Fibroblast of lung (primary cell): ENCODE data around the gene TENM4. TPM values are rescaled to one million over a fixed set of nuclear protein-coding genes. Genes with fewer than 3 reads are reported as not detected.

Experiments
- DNase-seq, 2 donors: peaks; one replicate each; pipeline versions ENCODE4 v3.0.0 to v3.0.0-alpha.2; 2010; ENCODE audit warnings: low read depth in 2 of 2
- H2AFZ ChIP-seq: 2 replicates; pipeline ENCODE4 v1.5.1; 2012; ENCODE audit warnings: low read length, control low read depth, inconsistent platforms
- H3K27ac ChIP-seq: 2 replicates; pipeline ENCODE4 v1.5.1; 2011; ENCODE audit warnings: low read length, control low read depth; ENCODE audit not compliant: insufficient read depth
- H3K27me3 ChIP-seq: 2 replicates; pipeline ENCODE4 v1.5.1; 2011; ENCODE audit warnings: mild to moderate bottlenecking, low read length; ENCODE audit not compliant: control insufficient read depth, insufficient read depth
- H3K36me3 ChIP-seq: 2 replicates; pipeline ENCODE4 v1.5.1; 2011; ENCODE audit warnings: low read length; ENCODE audit not compliant: control insufficient read depth, insufficient read depth
- H3K4me1 ChIP-seq: 2 replicates; pipeline ENCODE4 v1.5.1; 2011; ENCODE audit warnings: low read length; ENCODE audit not compliant: control insufficient read depth, insufficient read depth; ENCODE audit errors: extremely low read depth
- H3K4me2 ChIP-seq: 2 replicates; pipeline ENCODE4 v1.5.1; 2011; ENCODE audit warnings: low read length, control low read depth; ENCODE audit not compliant: insufficient read depth; ENCODE audit errors: extremely low read depth
- H3K4me3 ChIP-seq, 4 experiments: fragments of 200-600 bp in 1 of 4; sonication (generic) in 1 of 4; replicated peaks in 1 of 4; 2 replicates each; pipeline ENCODE4 v1.5.1; 2011 to 2016; ENCODE audit warnings: low read length in 4 of 4, low read depth in 3 of 4, mild to moderate bottlenecking in 3 of 4, control low read depth in 2 of 4, inconsistent platforms in 1 of 4, mixed read lengths in 1 of 4; ENCODE audit not compliant: insufficient read depth in 1 of 4; ENCODE audit errors: control extremely low read depth in 1 of 4
- H3K79me2 ChIP-seq: 2 replicates; pipeline ENCODE4 v1.5.1; 2012; ENCODE audit warnings: mild to moderate bottlenecking, low read length, inconsistent platforms; ENCODE audit not compliant: control insufficient read depth, insufficient read depth
- H3K9ac ChIP-seq: 2 replicates; pipeline ENCODE4 v1.5.1; 2011; ENCODE audit warnings: mild to moderate bottlenecking, low read length, control low read depth; ENCODE audit not compliant: insufficient read depth
- H3K9me3 ChIP-seq: 2 replicates; pipeline ENCODE4 v1.5.1; 2012; ENCODE audit warnings: low read depth, low read length; ENCODE audit not compliant: control insufficient read depth, insufficient read depth
- H4K20me1 ChIP-seq: 2 replicates; pipeline ENCODE4 v1.5.1; 2011; ENCODE audit warnings: low read length; ENCODE audit not compliant: control insufficient read depth, insufficient read depth; ENCODE audit errors: extremely low read depth
- EZH2 ChIP-seq: IDR thresholded peaks from 2 replicates; pipeline ENCODE4 v1.5.1; 2012; ENCODE audit warnings: low read length, control low read depth, mild to moderate bottlenecking; ENCODE audit errors: missing control alignments
- polyA plus RNA-seq, 2 donors: library from polyadenylated mRNA; depleted of rRNA in 1 of 2; stranded (reverse) in 1 of 2; unstranded in 1 of 2; fragments of >200 nt; gene quantifications; 2 replicates each; pipeline ENCODE4 v1.2.1, GENCODE V29; 2011 to 2012; ENCODE audit warnings: missing spikeins in 1 of 2
- total RNA-seq: library from RNA; depleted of rRNA; stranded (reverse); fragments of >200 nt; gene quantifications from 2 replicates; pipeline ENCODE4 v1.2.1, GENCODE V29; 2014
- TF ChIP-seq, protein P1 (sequence below), 2 donors: IDR thresholded peaks in 1 of 2; conservative IDR thresholded peaks in 1 of 2; 1 replicate in 1 of 2; 2 replicates in 1 of 2; pipeline ENCODE4 v1.5.1; 2011 to 2012; ENCODE audit warnings: low read length in 2 of 2, control low read depth in 1 of 2, inconsistent platforms in 1 of 2, low read depth in 1 of 2, mild to moderate bottlenecking in 1 of 2

Gene TENM4
- total and polyA plus RNA-seq, 2 donors (not counting 1 experiment from before 2014, with no cell fraction given): 4.6 to 48.4 TPM

DNA sequence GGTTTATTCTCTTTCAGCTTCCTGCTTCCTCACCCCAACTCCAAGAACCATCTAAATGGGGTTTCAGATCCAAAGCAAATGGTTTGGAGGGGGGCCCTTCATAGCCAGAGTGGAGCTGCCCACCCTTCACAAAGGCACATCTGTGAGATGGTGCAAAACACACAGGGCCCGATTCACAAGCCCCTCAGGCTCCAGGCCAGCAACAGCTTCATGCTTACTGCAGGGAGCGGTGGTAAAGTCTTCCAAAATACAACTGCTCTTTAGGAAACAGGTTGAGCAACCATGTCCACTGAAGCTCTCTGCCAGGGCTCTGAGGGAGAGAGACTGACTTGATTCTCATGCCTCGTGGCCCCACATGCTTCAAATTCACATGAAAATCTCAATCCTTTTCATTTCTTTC is 653.1 kb downstream of the TENM4 start:
- Histone ChIP-seq H4K20me1 (no peaks in the 10 kb centered on the region), H3K4me1 (peaks cover 33% of the 10 kb centered on the region), H3K36me3 (no peaks in the 10 kb centered on the region), H3K9ac (no peak overlapping the region), H3K4me3 (no peak overlapping the region), H2AFZ (no peak overlapping the region), H3K4me2 (no peak overlapping the region), H3K27me3 (no peaks in the 10 kb centered on the region), H3K27ac (no peak overlapping the region), H3K79me2 (no peaks in the 10 kb centered on the region), H3K9me3 (no peaks in the 10 kb centered on the region)
- no peak for DNase-seq
- no peak for TF ChIP-seq EZH2
- TF ChIP-seq, protein P1, sequence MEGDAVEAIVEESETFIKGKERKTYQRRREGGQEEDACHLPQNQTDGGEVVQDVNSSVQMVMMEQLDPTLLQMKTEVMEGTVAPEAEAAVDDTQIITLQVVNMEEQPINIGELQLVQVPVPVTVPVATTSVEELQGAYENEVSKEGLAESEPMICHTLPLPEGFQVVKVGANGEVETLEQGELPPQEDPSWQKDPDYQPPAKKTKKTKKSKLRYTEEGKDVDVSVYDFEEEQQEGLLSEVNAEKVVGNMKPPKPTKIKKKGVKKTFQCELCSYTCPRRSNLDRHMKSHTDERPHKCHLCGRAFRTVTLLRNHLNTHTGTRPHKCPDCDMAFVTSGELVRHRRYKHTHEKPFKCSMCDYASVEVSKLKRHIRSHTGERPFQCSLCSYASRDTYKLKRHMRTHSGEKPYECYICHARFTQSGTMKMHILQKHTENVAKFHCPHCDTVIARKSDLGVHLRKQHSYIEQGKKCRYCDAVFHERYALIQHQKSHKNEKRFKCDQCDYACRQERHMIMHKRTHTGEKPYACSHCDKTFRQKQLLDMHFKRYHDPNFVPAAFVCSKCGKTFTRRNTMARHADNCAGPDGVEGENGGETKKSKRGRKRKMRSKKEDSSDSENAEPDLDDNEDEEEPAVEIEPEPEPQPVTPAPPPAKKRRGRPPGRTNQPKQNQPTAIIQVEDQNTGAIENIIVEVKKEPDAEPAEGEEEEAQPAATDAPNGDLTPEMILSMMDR (conservative IDR thresholded peaks at IDR 0.05 in 1 of 2, IDR thresholded peaks at IDR 0.05 in 1 of 2; ENCODE audit: low read depth in 1 of 2, low read length in 2 of 2): no peak

DNA sequence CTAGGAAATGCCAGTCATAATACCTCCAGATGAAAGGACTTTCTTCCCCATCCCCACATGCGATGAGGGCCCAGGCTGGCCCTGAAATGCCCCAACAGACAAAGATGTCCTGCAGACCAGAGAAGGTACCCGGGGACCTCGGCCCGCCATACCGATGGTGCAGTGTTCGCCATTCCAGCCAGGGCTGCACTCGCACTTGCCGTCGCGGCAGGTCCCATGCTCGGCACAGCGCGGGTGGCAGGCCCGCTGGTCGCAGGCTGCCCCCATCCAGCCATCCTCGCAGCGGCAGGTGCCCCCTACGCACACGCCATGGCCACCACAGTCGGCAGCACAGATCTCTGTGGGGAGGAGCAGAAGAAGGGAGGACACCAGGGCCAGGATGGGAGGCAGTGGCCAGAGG is 654.1 kb downstream of the TENM4 start:
- Histone ChIP-seq H3K36me3 (no peaks in the 10 kb centered on the region), H3K4me2 (no peak overlapping the region), H3K4me3 (no peak overlapping the region), H3K9ac (no peak overlapping the region), H3K9me3 (no peaks in the 10 kb centered on the region), H3K4me1 (peaks cover 33% of the 10 kb centered on the region), H3K27ac (no peak overlapping the region), H2AFZ (no peak overlapping the region), H3K27me3 (no peaks in the 10 kb centered on the region), H3K79me2 (no peaks in the 10 kb centered on the region), H4K20me1 (no peaks in the 10 kb centered on the region)
- TF ChIP-seq, protein P1 (conservative IDR thresholded peaks at IDR 0.05 in 1 of 2, IDR thresholded peaks at IDR 0.05 in 1 of 2; ENCODE audit: low read depth in 1 of 2, low read length in 2 of 2): no peak
- TF ChIP-seq EZH2: no peak
- no peak for DNase-seq

DNA sequence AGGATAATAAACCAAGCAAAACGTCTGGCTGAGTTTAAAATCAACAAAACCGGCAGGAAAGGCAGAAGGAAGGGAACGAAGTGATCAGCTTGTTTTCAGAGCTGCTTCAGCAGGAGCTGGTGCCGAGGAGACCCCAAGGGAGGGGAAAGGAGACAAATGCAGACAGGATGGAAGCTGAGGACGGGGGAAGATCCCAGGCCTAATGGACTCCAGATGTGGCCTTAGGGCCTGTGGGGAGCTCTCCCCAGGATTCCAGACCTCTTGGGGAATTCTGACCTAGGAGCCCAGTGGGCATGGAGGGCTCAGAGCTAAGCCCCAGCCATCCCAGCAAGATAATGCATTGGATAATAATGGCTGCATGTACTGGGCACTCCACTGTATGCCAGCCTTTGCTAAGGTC is 654.7 kb downstream of the TENM4 start:
- no peak for DNase-seq
- Histone ChIP-seq H2AFZ (no peak overlapping the region), H3K9me3 (no peaks in the 10 kb centered on the region), H3K4me2 (no peak overlapping the region), H3K4me1 (peaks cover 30% of the 10 kb centered on the region), H4K20me1 (no peaks in the 10 kb centered on the region), H3K9ac (no peak overlapping the region), H3K79me2 (no peaks in the 10 kb centered on the region), H3K36me3 (no peaks in the 10 kb centered on the region), H3K4me3 (no peak overlapping the region), H3K27me3 (no peaks in the 10 kb centered on the region), H3K27ac (peak overlapping the region; percentile 11)
- no peak for TF ChIP-seq EZH2
- TF ChIP-seq, protein P1 (conservative IDR thresholded peaks at IDR 0.05 in 1 of 2, IDR thresholded peaks at IDR 0.05 in 1 of 2; ENCODE audit: low read depth in 1 of 2, low read length in 2 of 2): no peak
